MCF 10A (cell line): ENCODE results near the gene LIPT1. TPM values are rescaled to one million over a fixed set of nuclear protein-coding genes. Genes with fewer than 3 reads are reported as not detected.
A peak's percentile ranks its signal among the peaks of the same experiment; 100 is the strongest.

Experiments
- BruUV-seq: library from RNA; stranded (reverse); fragments of 400-500 nt; replicated peaks from 2 replicates; lab custom pipeline; 2021; lab: Mats Ljungman, UMichigan
- CTCF ChIA-PET: fragments of 300-600 bp; sonication (Branson Sonifier 250); formaldehyde crosslinking; extraction: SDS; loops from one replicate; lab custom pipeline; 2021; ENCODE audit warnings: antibody characterized with exemption, inconsistent platforms; lab: Yijun Ruan, JAX
- POLR2A ChIA-PET: fragments of 300-600, 350-650 bp; sonication (Branson Sonifier 250); formaldehyde crosslinking; extraction: SDS; loops from one replicate; lab custom pipeline; 2020; ENCODE audit warnings: antibody characterized with exemption, inconsistent platforms; lab: Yijun Ruan, JAX
- DNase-seq: peaks from one replicate; pipeline ENCODE4 v3.0.0-alpha.2; 2018; ENCODE audit not compliant: unreplicated experiment
- H3K27ac Mint-ChIP-seq: one replicate; pipeline ENCODE4 v1.8.0; 2022; ENCODE audit warnings: mild to moderate bottlenecking, low read depth, mixed read lengths; ENCODE audit not compliant: unreplicated experiment
- H3K27me3 Mint-ChIP-seq: one replicate; pipeline ENCODE4 v1.8.0; 2022; ENCODE audit warnings: mixed read lengths; ENCODE audit not compliant: insufficient read depth, unreplicated experiment
- H3K36me3 Mint-ChIP-seq: one replicate; pipeline ENCODE4 v1.8.0; 2022; ENCODE audit warnings: mild to moderate bottlenecking, moderate library complexity, mixed read lengths; ENCODE audit not compliant: insufficient read depth, unreplicated experiment
- H3K4me1 Mint-ChIP-seq: one replicate; pipeline ENCODE4 v1.8.0; 2022; ENCODE audit warnings: mixed read lengths; ENCODE audit not compliant: insufficient read depth, unreplicated experiment
- H3K4me3 Mint-ChIP-seq: one replicate; pipeline ENCODE4 v1.8.0; 2022; ENCODE audit warnings: mild to moderate bottlenecking, moderate library complexity, mixed read lengths; ENCODE audit not compliant: unreplicated experiment
- H3K9me3 Mint-ChIP-seq: one replicate; pipeline ENCODE4 v1.8.0; 2022; ENCODE audit warnings: mixed read lengths; ENCODE audit not compliant: unreplicated experiment
- intact Hi-C: fragments of 100-400 bp; cut with micrococcal nuclease; formaldehyde crosslinking; loops from 2 replicates; pipeline ENCODE4 v1.14.1; 2022
- total RNA-seq: library from RNA; stranded (reverse); gene quantifications from 2 replicates; pipeline ENCODE4 v1.2.3, GENCODE V29; 2022
- TF ChIP-seq, protein P1 (sequence below): fragments of 200-600 bp; IDR thresholded peaks from one replicate; pipeline ENCODE4 v1.8.0; 2022; ENCODE audit warnings: antibody characterized with exemption, mild to moderate bottlenecking; ENCODE audit not compliant: unreplicated experiment

LIPT1 gene
- total RNA-seq, 1 experiment from 2014 or later, result 13.1 TPM

DNA sequence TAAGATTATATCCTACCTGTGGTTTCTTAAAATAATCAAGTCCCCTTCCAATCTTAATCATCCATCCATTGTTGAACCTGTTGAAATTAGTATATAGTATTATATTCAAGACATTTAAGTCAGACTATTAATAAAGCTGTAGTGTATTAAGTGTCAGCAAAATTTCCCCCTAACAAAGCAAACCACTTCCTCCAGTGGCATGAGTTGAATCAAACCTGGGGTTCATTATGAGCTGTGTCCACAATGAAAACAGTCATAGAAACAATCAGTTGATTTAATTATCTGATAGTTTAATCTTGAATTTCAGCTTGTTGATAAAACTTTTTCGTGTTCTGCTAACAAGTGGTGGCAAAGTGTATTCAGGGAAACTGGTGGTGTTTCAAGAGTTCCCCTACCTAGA, 14.8 kb downstream of the LIPT1 start:
- Mint-ChIP-seq H3K4me1 (no peaks in the 10 kb centered on the region), H3K36me3 (peaks cover 78% of the 10 kb centered on the region), H3K4me3 (no peak overlapping the region), H3K27ac (no peak overlapping the region), H3K27me3 (no peaks in the 10 kb centered on the region), H3K9me3 (no peaks in the 10 kb centered on the region)
- DNase-seq, result no peak
- ChIA-PET CTCF (interaction anchor here (1.9 kb wide), 1 partner anchor 28 kb away, joined by 5 read pairs; the partner anchor contains the start of gene C2orf15), POLR2A (interaction anchor here (0.7 to 4.5 kb wide), 3 partner anchors 11 to 61 kb away, joined by 3 to 31 read pairs (median 6); partner anchors contain the start of genes LIPT1, MITD1, MRPL30 and TSGA10)
- no TSS peak for BruUV-seq
- intact Hi-C loops, result no loop called here
- TF ChIP-seq, protein P1, sequence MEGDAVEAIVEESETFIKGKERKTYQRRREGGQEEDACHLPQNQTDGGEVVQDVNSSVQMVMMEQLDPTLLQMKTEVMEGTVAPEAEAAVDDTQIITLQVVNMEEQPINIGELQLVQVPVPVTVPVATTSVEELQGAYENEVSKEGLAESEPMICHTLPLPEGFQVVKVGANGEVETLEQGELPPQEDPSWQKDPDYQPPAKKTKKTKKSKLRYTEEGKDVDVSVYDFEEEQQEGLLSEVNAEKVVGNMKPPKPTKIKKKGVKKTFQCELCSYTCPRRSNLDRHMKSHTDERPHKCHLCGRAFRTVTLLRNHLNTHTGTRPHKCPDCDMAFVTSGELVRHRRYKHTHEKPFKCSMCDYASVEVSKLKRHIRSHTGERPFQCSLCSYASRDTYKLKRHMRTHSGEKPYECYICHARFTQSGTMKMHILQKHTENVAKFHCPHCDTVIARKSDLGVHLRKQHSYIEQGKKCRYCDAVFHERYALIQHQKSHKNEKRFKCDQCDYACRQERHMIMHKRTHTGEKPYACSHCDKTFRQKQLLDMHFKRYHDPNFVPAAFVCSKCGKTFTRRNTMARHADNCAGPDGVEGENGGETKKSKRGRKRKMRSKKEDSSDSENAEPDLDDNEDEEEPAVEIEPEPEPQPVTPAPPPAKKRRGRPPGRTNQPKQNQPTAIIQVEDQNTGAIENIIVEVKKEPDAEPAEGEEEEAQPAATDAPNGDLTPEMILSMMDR, result no peak

DNA sequence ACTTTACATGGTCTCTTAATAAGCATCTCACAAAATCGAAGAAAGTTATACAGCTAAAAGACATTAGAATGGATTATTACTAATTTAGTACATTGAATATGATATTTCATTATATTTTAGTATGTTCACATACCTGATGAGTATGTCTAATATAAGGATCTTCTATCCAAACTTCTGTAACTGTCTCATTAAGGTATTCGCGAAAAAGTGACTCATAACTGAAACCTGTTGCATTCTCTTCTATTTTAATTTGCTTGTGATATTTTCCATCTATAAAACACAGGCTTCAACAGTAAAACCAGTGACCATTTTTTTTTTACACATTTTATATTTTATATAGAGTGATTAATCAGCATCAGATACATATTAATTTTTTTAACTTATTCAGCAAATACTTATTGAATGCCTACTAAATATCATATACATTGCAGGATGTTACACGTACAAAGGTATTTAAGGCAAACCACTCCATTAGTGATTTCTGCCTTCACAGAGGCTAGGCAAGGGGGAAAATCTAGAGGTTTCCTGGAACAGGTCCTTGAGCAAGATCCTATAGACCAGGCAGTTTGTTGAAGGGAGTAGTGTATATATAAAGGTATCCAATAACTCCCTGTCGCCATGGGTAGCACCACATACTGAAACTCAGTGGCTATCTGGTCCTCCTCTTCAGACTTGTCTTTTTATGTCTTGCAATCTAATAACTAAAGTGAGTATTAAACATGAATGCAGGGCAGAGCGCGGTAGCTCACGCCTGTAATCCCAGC, 16.8 kb downstream of the LIPT1 start:
- no peak for DNase-seq
- Mint-ChIP-seq H3K27me3 (no peaks in the 10 kb centered on the region), H3K4me1 (no peaks in the 10 kb centered on the region), H3K36me3 (peaks cover 75% of the 10 kb centered on the region), H3K27ac (no peak overlapping the region), H3K4me3 (no peak overlapping the region), H3K9me3 (no peaks in the 10 kb centered on the region)
- intact Hi-C loops, result no loop called here
- ChIA-PET CTCF (interaction anchor here (0.8 to 1.3 kb wide), 2 partner anchors 9 to 85 kb away, joined by 3 to 4 read pairs; no protein-coding TSS in a partner anchor), POLR2A (interaction anchor here (0.6 to 1.5 kb wide), 5 partner anchors 9 to 69 kb away, joined by 3 read pairs; no protein-coding TSS in a partner anchor)
- TF ChIP-seq, protein P1, result no peak
- no TSS peak for BruUV-seq

DNA sequence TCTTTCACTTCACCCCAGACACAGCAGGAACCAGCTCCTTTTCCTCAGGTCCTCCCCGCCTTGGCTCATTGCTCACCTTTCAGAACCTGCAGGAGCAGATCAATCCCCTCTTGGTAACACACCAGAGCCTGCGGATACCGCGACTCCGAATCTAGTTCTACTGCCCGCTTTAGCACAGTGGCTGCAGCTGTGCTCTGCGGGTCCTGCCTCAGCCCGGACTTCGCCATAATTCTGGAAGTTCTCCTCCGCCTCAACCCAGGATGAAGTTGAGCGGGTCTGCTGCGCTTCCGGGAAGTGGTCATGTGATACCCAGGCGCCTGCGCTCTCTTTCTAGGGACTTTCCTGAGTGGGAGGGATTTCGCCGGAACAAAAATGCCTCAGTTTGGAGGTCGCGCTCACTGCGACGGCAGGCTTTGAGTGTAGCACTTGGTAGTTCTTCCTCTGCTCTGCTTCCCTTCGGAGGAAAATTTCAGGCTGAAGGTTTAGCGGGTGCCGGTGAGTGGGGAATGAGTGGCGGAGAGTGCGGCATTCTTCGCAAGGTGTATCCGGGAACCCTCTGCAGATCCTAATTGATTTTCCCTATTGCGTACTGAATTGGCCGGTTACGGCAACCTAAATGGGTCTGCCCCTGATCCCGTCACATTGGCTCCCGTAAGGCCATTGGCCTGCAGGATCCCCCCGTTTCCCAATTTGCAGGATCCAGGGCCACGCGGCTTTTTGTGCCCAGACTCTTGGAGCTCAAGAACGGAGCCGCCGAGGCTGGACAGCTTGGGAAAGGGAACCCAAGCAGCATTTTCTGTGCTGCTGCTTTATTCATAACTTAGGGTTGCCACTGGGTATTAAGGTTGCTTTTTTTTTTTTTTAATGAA, 26.2 kb downstream of the LIPT1 start, which contains the start of the genes MITD1 and MRPL30:
TSS of gene MITD1 (minus strand) at position 304 of the 869 bp plus-strand sequence. CDS start at position 227, 77 bp downstream.
TSS of gene MRPL30 (plus strand) at position 430 of the 869 bp plus-strand sequence. CDS start 5,020 bp downstream, outside the sequence.
- CTCF ChIA-PET, result interaction anchor here (0.6 to 1.6 kb wide), 8 partner anchors 9 to 503 kb away, joined by 3 to 11 read pairs (median 6); partner anchors contain the start of genes EIF5B and TXNDC9
- Mint-ChIP-seq H3K36me3 (peaks cover 17% of the 10 kb centered on the region), H3K27me3 (no peaks in the 10 kb centered on the region), H3K9me3 (no peaks in the 10 kb centered on the region), H3K4me1 (peaks cover 30% of the 10 kb centered on the region), H3K27ac (peak within 1 kb of the TSS; percentile 86), H3K4me3 (peak within 1 kb of the TSS; percentile 87)
- peak; percentile 96 for DNase-seq
- TF ChIP-seq, protein P1, result no peak
- POLR2A ChIA-PET, result interaction anchor here (0.5 to 4.1 kb wide), 33 partner anchors 9 to 701 kb away, joined by 3 to 154 read pairs (median 3); partner anchors contain the start of genes C2orf15, EIF5B, LIPT1 and REV1
- intact Hi-C loops, result loop anchor here (1.0 to 2.0 kb wide), 3 partner anchors 26 to 309 kb away; partner anchors contain the start of genes LIPT1, REV1, TSGA10 and TXNDC9
- TSS peak; percentile 76 for BruUV-seq
